Mucosa of descending colon (tissue), 3 donors: ENCODE measurements around the gene CDC42BPG. TPM values are rescaled to one million over a fixed set of nuclear protein-coding genes. Genes with fewer than 3 reads are reported as not detected.

Experiments used
- ATAC-seq: fragments of 200-7000 bp; cut with Tn5 transposase; one replicate; pipeline ENCODE4 v1.9.1; 2020; ENCODE audit warnings: mild to moderate bottlenecking, moderate library complexity
- DNase-seq, 3 donors: peaks; one replicate each; pipeline ENCODE4 v3.0.0-alpha.2; 2020
- H3K36me3 ChIP-seq: fragments of 200-600 bp; one replicate; pipeline ENCODE4 v1.8.0; 2021; ENCODE audit warnings: low read depth, mild to moderate bottlenecking
- H3K4me1 ChIP-seq: fragments of 200-600 bp; one replicate; pipeline ENCODE4 v1.8.0; 2021; ENCODE audit warnings: low read depth, mild to moderate bottlenecking
- H3K4me3 ChIP-seq: fragments of 200-600 bp; one replicate; pipeline ENCODE4 v1.8.0; 2021; ENCODE audit warnings: mild to moderate bottlenecking
- H3K9me3 ChIP-seq: fragments of 200-600 bp; one replicate; pipeline ENCODE4 v1.8.0; 2021; ENCODE audit warnings: mild to moderate bottlenecking
- intact Hi-C, 2 donors: fragments of 100-400 bp; cut with DNase I in 1 of 2; cut with micrococcal nuclease in 1 of 2; formaldehyde crosslinking; loops; one replicate each; pipeline versions ENCODE4 v1.11.0 to v1.11.1; 2022; cut with DNase I, micrococcal nuclease
- total RNA-seq, 3 donors: library from RNA; stranded (reverse); fragmentation: NEBNext Ultra II Directional in 2 of 3; extraction: Animal tissue kit (Norgen Biotek cat#: 25700) in 2 of 3; gene quantifications; one replicate each; pipeline versions ENCODE4 v1.2.1 to v1.2.4, GENCODE V29; 2021 to 2023
- TF ChIP-seq, protein P1 (sequence below): fragments of 200-600 bp; IDR thresholded peaks from one replicate; pipeline ENCODE4 v1.8.0; 2022; ENCODE audit warnings: antibody characterized with exemption, mild to moderate bottlenecking
- donor health status: DM: no; HTN: no; CAD: no; lungs with moderate emphysema.
- donor health status: DM: no; HTN: no; CAD: no.
- donor health status: DM: no; HTN: yes; CAD: no.

The CDC42BPG gene
- total RNA-seq, 3 donors from 2014 or later: 24.3 to 73.1 (median 32.3) TPM

DNA sequence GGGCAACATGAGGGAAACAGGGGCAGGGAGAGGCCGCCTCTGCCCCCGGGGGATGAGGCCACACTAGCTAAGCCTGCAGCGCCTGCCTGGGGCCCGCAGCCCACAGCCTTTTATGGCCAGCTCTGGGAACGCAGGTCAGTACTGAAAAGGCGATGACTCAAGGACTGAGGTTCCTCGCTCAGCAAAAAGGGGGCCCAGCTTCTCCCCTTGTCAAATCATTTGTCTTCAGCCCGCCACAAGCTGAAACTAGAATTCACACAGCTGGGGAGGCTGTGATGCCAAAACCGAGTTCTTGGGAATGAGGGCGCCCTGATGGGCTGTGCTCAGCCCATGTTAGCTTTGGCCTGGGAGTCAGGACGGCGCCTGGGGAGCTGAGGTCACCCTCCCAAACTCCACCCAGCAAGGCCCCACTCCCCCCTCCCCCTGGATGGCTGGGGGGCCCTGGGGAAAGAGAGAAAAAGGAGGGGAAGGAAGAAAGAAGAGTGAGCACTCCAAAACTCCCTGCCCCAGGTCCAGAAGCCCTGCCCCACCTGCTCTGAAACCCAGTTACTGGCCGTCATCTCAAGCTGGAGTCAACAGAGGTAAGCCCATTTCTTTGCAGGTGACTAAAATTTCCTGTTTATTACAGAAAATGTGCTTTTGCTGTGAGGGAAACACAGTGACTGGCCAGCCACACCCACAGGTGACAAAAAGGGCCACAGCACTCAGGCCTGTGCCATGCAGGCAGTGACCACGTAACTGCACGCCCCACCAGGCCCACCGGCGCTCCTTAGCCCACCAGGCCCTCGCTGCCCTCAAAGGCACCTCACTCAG lies 20.2 kb upstream of the CDC42BPG start:
- H3K4me1 ChIP-seq: peaks cover 37% of the 10 kb centered on the region
- intact Hi-C loops: no loop called here

DNA sequence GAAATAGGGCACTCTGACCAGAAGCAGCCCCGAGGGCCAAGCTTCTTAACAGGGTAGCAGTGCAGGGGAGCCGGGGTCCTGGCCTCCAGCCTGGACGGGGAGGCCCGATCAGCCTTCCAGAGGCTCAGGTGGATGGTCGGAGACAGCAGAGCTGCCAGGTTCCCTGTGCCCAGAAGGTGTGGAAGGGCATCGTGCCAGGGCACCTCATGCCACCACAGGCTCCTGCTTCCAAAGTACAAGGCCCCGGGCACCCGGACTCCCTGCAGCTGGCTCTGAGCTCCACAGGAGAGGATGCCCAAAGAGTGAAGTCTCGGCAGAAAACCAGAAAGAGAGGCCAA lies 19.7 kb upstream of the CDC42BPG start:
- TF ChIP-seq, protein P1, sequence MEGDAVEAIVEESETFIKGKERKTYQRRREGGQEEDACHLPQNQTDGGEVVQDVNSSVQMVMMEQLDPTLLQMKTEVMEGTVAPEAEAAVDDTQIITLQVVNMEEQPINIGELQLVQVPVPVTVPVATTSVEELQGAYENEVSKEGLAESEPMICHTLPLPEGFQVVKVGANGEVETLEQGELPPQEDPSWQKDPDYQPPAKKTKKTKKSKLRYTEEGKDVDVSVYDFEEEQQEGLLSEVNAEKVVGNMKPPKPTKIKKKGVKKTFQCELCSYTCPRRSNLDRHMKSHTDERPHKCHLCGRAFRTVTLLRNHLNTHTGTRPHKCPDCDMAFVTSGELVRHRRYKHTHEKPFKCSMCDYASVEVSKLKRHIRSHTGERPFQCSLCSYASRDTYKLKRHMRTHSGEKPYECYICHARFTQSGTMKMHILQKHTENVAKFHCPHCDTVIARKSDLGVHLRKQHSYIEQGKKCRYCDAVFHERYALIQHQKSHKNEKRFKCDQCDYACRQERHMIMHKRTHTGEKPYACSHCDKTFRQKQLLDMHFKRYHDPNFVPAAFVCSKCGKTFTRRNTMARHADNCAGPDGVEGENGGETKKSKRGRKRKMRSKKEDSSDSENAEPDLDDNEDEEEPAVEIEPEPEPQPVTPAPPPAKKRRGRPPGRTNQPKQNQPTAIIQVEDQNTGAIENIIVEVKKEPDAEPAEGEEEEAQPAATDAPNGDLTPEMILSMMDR: no peak
- ATAC-seq: no peak

More for the DNA sequence above, 20.2 kb upstream of the CDC42BPG start:
- no peaks in the 10 kb centered on the region for H3K9me3 ChIP-seq
- peak; percentile 42 for ATAC-seq
- no peaks in the 10 kb centered on the region for H3K36me3 ChIP-seq
- TF ChIP-seq, protein P1: no peak
- H3K4me3 ChIP-seq: no peak overlapping the region
- DNase-seq: peak; percentile 46 to 76 (median 58)

DNA sequence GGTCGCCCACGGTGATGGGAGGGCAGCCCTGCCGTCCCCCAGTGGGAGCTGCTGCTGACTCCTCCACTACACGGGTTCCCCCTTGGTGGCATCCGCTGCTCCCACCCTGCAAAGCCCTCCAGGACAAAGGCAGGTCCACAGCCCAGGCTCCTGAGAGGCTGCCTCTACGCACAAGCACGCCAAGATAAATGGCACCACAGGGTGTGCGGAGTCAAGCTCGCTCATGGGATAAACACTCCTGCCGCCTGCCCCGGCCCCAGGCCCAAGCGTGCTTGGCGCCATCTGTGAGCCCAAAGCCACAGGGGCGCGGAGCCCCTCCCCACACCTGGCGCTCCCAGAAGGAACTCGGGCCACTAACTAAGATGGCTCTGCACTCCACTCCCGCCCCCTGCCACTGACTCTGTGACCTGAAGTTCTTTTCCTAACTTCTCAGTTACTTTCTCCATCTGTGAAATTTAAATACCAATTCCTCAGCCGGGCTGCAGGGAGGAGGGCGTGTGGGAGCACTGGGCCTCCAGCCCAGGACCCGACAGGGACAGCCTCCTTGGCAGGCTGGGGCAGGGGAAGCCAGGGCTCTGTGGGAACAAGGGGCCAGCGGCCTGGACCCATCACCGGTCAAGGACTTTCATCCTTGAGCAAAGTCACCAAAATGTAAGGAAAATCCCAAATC lies 19.1 kb upstream of the CDC42BPG start:
- Histone ChIP-seq H3K4me1 (peaks cover 34% of the 10 kb centered on the region), H3K9me3 (no peaks in the 10 kb centered on the region), H3K4me3 (no peak overlapping the region), H3K36me3 (no peaks in the 10 kb centered on the region)
- ATAC-seq (no peak), DNase-seq (peak in 1 of 3 donors; percentile 62)
- intact Hi-C loops: no loop called here
- TF ChIP-seq, protein P1: no peak

More for the DNA sequence above, 19.7 kb upstream of the CDC42BPG start:
- Histone ChIP-seq H3K9me3 (no peaks in the 10 kb centered on the region), H3K4me3 (no peak overlapping the region), H3K36me3 (no peaks in the 10 kb centered on the region), H3K4me1 (peaks cover 33% of the 10 kb centered on the region)
- intact Hi-C loops: no loop called here
- DNase-seq: no peak

DNA sequence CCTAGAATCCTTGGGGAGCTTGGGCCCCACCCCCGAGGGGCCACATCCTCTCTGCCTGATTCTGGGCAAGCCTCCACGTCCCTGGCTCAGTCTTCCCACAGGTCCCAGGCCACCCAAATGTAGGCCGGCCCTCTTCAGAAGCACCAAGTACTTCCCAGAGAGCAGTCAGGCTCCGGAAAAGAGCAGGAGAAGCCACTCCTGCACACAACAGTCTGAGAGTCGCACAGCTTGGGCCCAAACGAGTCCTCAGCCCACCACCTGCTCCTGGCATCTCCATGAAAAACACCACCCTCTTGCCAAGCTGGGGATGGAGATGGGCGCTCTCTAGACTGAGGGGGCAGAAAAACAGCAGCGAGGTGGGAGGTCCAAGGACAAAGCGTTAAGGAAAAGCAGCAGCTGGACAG lies 18.5 kb upstream of the CDC42BPG start:
- intact Hi-C loops: no loop called here
- ATAC-seq (no peak), DNase-seq (no peak)
- H3K4me3 ChIP-seq: no peak overlapping the region
- H3K9me3 ChIP-seq: no peaks in the 10 kb centered on the region
- H3K36me3 ChIP-seq: no peaks in the 10 kb centered on the region
- H3K4me1 ChIP-seq: peaks cover 30% of the 10 kb centered on the region
- TF ChIP-seq, protein P1: no peak

DNA sequence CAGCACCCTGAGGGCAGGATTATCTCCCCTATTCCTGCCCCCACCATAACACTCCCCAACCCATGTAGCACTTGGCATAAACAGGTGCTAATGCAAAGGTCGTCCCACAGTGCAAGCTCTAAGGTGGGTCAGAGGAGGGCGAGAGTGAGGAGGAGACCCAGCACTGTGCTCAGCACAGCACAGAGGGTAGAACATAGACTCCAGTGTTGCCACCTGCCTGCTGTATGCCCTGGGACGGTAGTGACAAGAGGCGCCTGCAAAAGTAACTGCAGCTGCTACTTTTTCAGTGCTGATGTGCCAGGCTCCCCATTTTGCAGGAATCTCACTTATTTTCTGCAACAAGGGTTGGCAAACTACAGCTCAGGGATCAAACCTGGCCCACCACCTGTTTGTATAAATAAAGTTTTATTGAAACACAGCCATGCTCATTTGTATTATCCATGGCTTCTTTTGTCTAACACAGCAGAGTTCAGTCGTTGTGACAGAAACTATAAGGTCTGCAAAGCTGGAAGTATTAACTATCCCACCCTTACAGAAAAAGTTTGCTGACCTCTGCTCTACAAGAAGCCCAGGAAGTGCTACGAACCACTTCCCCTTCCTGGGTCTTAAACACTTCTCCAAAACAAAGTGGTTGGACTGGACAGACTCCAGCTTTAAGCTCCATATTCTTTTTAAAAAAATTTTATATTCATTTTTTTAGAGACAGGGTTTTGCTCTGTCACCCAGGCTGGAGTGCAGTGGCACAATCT lies 16.9 kb upstream of the CDC42BPG start:
- intact Hi-C loops: no loop called here
- no peak for DNase-seq
- H3K36me3 ChIP-seq: no peaks in the 10 kb centered on the region
- no peaks in the 10 kb centered on the region for H3K9me3 ChIP-seq
- ATAC-seq: no peak
- TF ChIP-seq, protein P1: no peak
- no peak overlapping the region for H3K4me3 ChIP-seq
- peaks cover 41% of the 10 kb centered on the region for H3K4me1 ChIP-seq
